A549 (cell line): ENCODE data around the gene TCERG1.

Source experiments
- CBX2 ChIP-seq: fragments of 200-600 bp; sonication (generic); IDR thresholded peaks from 2 replicates; pipeline ENCODE4 v1.6.1; 2016; ENCODE audit warnings: low read depth, mild to moderate bottlenecking, borderline replicate concordance
- EP300 ChIP-seq, 2 experiments: fragments of >200 bp; sonication (Bioruptor Twin); formaldehyde crosslinking; IDR thresholded peaks; 2 replicates in 1 of 2; 3 replicates in 1 of 2; pipeline ENCODE4 v1.6.1; 2016 to 2017
- MYC ChIP-seq: IDR thresholded peaks from 2 replicates; pipeline ENCODE4 v1.6.1; 2012; ENCODE audit warnings: mild to moderate bottlenecking, inconsistent platforms, low read length, improper control_type of control experiment, borderline replicate concordance
- POLR2A ChIP-seq: IDR thresholded peaks from 2 replicates; pipeline ENCODE4 v1.6.1; 2012; ENCODE audit warnings: mild to moderate bottlenecking, low read length
- ZC3H11A ChIP-seq: fragments of 450-650 bp; IDR thresholded peaks from 2 replicates; pipeline ENCODE4 v1.6.1; 2014; ENCODE audit warnings: antibody characterized with exemption, mild to moderate bottlenecking
- TF ChIP-seq, protein P1 (sequence below): fragments of >200 bp; sonication (Bioruptor Twin); formaldehyde crosslinking; IDR thresholded peaks from 3 replicates; pipeline ENCODE4 v1.5.1; 2016

DNA sequence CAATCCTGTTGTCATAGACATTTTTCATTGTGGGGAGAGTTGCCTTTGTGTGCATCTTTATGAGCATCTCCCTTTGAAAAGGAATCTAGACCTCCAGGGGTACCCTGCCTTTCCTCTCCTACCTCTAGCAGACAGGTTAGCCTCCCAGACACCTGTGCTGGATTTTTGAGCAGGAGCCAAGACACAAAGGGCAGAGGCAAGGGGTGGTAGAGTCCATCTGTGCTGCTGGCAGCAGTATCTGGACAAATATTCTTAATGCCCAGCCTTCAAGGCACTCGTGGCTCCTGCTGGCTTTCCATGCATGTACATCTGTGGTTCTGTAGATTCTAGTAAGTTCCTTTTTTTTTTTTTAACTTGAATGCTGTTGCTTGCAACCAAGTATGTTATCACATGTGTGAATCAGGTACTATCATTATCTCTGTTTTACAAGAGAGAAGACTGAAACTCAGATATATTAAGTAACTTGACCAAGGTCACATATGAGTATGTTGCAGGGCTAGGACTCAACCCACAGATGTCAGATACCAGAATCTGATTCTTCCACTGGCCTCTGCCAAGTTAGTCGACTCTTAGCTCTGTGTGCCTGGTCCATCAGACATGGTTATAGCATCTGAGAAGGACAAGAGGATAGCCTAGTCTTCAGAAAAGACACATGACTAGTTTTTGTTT is 101.8 kb downstream of the TCERG1 start:
- TF ChIP-seq MYC (no peak), CBX2 (no peak), EP300 (IDR thresholded peaks at IDR 0.05) (no peak), POLR2A (no peak), ZC3H11A (no peak)
- TF ChIP-seq, protein P1, sequence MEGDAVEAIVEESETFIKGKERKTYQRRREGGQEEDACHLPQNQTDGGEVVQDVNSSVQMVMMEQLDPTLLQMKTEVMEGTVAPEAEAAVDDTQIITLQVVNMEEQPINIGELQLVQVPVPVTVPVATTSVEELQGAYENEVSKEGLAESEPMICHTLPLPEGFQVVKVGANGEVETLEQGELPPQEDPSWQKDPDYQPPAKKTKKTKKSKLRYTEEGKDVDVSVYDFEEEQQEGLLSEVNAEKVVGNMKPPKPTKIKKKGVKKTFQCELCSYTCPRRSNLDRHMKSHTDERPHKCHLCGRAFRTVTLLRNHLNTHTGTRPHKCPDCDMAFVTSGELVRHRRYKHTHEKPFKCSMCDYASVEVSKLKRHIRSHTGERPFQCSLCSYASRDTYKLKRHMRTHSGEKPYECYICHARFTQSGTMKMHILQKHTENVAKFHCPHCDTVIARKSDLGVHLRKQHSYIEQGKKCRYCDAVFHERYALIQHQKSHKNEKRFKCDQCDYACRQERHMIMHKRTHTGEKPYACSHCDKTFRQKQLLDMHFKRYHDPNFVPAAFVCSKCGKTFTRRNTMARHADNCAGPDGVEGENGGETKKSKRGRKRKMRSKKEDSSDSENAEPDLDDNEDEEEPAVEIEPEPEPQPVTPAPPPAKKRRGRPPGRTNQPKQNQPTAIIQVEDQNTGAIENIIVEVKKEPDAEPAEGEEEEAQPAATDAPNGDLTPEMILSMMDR, result no peak
